Stimulated activated CD8-positive, alpha-beta memory T cell treated with anti-CD3 and anti-CD28 coated beads, Interleukin-12 subunit alpha, Interleukin-12 subunit beta, amount 100 ng/mL, for 24 hours (primary cell): ENCODE results near the gene NPHS1.
"Not testable (repeated sequence)": the region's sequence is repeated elsewhere in the genome, so short reads cannot be mapped to it uniquely, and the experiment has no call there.

Experiments used
- DNase-seq: peaks from one replicate; pipeline ENCODE4 v3.0.0-alpha.2; 2020; ENCODE audit errors: extremely low read depth

The NPHS1 gene

DNA sequence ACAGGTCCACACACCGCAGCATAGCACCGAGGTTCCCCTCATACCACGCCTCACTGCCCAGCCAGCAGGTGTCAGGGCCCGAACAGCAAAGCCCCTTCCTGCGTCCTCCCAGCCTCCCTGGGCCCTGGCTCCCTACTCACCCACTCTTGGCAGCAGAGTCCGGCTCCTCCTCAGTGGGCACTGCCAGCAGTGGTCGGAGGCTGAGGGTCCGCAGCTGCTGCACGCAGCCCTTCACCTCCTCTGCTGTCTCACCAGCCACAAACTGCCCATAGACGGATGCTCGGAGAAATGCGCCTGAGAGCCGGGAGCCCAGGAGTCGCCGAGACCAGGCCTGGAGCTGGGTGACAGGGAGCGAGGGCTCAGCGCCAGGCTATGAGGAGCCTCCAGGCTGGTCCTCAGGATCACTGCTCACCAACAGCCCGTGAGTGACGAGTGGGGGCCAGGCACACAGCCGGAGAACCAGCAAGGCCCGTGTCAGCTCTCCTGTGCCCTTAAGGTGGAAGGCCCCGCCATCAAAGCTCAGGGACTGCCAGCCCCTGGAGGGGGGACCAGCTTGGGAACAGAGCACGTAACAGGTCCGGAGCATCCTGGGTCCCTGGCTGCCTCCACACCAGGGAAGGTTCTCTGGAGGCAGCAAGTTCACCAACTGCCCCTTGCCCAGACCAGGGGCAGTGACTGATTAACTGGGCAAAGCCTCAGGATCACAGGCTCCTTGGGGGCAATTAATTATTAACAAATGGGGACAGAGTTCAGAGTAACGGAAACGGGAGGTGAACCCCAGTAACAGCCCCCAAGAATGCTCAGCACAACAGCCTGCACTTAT, 39.9 kb downstream of the NPHS1 start, which contains the start of gene PRODH2:
PRODH2 (minus strand) TSS at position 626 of the 823 bp plus-strand sequence; CDS start at position 586, 40 bp downstream.
- no peak for DNase-seq

DNA sequence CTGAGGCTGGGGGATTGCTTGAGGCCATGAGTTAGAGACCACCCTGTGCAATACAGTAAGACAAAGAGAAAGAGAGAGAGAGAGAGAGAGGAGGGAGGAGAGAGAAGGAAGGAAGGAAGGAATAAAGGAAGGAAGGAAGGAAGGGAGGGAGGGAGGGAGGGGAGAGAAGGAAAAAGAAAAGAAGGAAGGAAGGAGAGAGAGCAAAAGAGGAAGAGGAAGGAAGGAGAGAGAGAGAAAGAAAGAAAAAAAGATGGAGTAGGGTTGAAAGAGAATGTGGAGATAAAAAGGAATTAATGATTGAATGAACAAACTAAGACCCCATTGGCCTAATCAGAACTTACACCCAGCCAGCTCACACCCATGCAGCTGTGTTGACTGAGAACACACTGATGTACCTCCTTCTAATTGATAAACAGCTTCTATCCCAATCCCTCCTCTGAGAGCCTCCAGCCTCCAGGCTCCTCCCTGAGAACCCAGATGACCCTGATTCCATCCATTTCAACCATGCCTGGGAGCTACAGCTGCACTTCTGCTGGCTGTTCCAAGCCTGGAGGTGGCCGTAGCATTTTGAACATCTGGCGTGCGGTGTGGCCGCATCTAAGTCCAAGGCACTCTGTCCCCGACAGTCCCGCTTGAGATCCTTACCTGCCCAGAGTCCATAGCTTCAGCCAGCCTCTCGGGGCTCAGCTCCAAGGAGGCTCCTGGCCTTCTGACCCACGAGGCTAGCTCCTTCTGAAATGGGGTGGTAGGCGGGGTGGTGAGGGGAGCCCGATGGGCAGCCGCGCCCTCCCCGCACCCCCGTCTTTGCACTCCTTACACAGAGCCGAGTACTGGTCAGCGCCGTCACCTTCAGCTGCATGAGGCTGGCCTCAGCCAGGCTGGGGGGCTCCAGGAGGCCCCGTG, 40.7 kb downstream of the NPHS1 start:
- DNase-seq: no peak

DNA sequence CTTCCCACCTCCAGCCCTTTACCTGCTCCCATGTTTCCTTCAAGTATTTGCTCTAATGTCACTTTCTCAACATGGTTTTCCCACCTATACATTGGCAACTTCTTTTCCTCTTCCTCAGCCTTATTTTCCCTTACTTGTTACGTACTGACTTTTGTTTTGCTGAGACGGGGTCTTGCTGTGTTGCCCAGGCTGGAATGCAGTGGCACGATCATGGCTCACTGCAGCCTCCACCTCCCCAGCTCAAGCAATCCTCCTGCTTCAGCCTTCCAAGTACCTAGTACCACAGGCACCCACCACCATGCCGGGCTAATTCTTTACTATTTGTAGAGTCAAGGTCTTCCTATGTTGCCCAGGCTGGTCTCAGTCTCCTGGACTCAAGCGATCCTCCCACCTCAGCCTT, 44.7 kb downstream of the NPHS1 start:
- DNase-seq: no peak

DNA sequence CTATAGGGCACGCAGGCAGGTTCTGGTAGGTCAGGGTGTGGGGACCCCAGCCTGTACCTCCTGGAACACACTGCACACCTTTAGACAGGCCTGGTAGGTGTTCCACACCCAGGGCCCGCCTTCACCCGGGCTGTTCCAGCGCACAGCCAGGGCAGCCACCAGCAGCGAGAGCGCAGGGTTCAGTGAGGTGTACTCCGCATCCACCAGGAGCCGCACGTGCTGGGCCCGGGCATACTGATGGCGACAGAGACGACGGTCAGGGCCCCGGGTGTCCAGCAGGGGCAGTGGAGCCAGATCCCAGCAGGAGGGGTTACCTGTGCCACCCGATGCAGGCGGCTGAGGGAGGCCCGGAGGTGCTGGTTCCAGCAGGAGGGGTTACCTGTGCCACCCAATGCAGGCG, 45.7 kb downstream of the NPHS1 start:
- DNase-seq: no peak

DNA sequence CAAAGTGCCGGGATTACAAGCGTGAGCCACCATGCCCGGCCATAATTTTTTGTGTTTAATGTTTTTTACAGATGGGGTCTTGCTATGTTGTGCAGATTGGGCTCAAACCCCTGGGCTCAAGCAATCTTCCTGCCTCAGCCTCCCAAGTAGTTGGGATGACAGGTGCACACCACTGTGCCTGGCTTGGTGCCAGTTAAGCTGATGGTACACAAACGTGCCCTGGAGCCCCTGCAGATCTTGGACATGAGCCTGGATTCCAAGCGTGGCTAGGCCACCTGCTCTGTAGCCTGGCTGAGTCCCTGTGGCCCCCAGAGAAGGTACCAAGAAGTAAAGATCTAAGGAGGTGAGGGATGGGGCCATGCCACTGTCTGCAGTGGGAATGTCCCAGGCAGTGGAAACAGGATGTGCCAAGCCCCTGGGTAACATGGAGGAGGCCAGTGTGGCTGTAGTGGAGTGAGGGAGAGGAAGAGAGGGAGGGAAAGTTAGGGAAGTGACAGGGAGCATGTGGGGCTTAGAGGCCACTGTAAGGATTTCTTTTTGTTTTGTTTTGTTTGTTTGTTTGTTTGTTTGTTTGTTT, 46.7 kb downstream of the NPHS1 start:
- DNase-seq: no peak

- DNase-seq: no peak
Measured at GRCh38 chr19:35801828-35802227, 50.5 kb downstream of the NPHS1 start.

DNA sequence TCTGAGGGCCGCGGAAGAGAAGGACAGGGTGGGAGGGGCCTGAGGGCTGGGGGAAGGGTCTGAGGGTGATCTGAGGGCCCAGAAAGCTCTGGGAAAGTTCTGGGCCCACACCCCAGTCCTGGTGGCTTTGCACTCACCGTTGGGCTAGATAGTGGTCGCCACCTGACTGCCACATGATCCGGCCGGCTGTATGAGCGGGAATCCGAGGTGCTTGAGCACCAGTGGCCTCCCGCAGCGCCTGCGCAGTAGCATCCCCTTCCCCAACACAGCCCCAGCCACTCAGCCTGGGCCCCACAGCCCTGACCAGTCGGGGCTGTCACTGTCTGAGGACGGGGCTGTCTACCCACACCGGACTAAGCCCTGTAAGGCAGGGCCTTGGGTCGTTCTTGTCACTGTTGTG, 54.6 kb downstream of the NPHS1 start:
- no peak for DNase-seq

- DNase-seq: no peak
Measured at GRCh38 chr19:35796645-35797542, 55.4 kb downstream of the NPHS1 start.

GRCh38 chr19:35795564-35795963, 56.7 kb downstream of the NPHS1 start:
- DNase-seq: not testable (repeated sequence)

GRCh38 chr19:35793381-35794165, 58.7 kb downstream of the NPHS1 start:
- no peak for DNase-seq

- DNase-seq: no peak
Measured at GRCh38 chr19:35792888-35793287, 59.4 kb downstream of the NPHS1 start.

GRCh38 chr19:35792312-35792711, 60.0 kb downstream of the NPHS1 start:
- no peak for DNase-seq

- DNase-seq: no peak
Measured at GRCh38 chr19:35791814-35792279, 60.5 kb downstream of the NPHS1 start.

DNA sequence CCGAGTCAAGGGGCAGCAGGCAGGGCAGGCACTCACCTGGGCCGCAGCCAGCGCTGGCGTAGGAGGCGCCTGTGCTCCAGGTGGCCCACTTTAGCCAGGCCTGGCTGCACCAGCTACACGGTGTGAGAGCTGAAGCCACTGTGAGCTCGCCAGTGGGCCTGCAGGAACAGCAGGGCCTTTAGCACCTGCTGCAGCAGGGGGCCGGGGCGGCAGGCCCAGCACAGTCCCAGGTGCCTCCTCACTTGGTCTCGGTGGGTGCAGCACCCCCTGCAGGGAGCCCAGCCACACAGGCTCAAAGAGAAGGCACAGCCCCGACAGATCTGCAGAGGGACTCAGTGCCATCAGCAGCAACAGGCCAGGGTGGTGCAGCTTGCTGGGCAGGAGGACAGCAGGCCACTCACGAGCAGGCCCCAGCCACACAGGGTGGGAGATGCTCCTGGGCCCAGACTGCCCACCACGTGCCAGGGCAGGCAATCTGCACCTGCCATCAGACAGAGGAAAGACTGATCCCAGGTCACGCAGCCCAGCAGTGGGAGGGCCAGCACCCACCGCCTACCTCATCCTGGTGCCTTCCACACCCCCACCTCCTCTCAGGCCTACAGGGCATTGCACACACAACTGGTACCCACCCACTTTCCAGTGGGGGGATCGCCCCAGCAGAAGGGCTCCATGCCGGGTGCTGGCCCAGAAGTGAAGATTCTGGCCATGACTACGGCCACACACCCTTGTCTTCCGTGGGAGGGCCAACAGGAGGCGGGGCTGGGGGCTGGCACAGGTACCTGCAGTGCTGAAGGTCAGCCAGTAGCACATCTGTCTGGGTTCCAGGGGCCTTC, 61.1 kb downstream of the NPHS1 start:
- DNase-seq: no peak

DNA sequence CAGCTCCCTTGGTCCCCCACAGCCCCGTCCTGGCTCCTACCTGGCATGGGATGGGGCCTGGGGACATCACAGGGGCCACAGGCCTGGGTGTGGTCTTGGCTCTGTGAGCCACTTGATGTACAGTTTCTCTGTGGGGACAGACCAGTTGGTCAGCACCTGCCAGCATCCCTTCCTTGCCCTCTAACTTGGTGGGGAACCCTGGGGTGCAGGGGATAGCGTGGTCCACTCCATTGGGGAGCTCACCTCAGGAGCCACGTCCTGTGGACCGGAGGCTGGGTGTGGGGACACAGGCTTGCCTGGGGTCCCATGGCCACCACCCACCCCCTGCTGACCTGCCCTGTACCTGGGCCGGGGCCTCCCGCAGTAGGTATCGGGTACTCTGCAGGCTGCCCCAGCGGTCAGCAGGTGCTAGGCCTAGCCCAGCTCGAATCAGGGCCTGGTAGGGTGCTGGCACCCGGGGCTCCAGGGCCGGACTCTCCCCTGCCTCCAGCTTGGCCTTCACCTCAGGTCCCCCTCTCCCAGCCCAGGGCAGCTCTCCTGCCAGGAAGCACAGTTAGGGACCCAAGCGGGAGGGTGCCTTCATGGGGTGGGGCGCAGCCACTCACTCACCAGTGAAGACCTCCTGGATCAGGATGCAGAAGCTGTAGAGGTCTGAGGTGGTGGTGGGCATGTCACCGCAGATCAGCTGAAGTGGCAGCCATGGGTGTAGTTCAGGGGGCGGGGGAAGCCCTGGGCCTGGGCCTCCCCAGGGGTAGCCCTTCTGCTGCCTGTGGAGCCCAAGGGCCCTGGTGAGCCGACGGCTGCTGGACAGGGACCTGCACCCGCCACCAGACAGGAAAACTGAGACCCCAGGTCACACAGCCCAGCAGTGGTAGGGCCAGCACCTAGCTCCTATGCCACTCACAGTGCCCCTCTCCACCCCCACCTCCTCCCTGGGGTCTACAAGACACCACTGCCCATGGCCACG, 62.0 kb downstream of the NPHS1 start:
- no peak for DNase-seq

GRCh38 chr19:35789195-35789977, 62.9 kb downstream of the NPHS1 start:
- no peak for DNase-seq

DNA sequence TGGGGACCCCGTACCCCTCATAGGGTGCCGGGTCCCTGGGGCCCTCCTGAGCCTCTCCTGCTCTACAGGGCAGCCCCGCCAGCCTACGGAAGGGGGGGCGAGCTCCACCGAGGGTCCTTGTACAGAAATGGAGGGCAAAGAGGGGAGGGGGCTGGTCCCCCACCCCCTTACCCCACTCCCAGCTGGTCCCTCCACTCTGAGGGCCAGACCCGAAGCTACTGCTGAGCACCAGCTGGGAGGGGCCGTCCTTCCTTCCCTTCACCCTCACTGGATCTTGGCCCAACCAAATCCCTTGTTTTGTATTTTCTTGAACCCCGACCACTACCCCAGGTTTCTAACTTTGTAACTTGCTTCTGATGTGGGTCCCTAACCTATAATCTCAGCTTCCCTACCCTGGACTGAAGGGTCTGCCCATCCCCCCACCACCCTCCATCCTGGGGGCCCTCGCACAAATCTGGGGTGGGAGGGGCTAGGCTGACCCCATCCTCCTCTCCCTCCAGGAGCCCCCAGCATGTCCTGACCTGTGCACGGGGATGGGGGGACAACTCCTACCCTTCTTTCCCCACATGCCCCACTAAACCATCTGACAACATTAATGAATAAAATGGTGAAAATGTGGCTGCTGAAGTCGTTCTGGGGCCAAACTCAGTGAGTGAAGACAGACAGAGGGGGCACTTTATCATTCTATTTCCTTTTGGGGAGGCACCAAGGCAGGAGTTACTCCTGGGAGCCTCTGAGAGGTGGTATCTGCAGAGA, 63.9 kb downstream of the NPHS1 start:
- DNase-seq: no peak
